Superior temporal gyrus (tissue), 1 donor: ENCODE measurements around the gene NXPE3.
"Not testable (repeated sequence)": the region's sequence is repeated elsewhere in the genome, so short reads cannot be mapped to it uniquely, and the experiment has no call there.

ENCODE experiments used
- DNase-seq: peaks from one replicate; pipeline ENCODE4 v3.0.0-alpha.2; 2016; ENCODE audit errors: extremely low spot score

The NXPE3 gene

DNA sequence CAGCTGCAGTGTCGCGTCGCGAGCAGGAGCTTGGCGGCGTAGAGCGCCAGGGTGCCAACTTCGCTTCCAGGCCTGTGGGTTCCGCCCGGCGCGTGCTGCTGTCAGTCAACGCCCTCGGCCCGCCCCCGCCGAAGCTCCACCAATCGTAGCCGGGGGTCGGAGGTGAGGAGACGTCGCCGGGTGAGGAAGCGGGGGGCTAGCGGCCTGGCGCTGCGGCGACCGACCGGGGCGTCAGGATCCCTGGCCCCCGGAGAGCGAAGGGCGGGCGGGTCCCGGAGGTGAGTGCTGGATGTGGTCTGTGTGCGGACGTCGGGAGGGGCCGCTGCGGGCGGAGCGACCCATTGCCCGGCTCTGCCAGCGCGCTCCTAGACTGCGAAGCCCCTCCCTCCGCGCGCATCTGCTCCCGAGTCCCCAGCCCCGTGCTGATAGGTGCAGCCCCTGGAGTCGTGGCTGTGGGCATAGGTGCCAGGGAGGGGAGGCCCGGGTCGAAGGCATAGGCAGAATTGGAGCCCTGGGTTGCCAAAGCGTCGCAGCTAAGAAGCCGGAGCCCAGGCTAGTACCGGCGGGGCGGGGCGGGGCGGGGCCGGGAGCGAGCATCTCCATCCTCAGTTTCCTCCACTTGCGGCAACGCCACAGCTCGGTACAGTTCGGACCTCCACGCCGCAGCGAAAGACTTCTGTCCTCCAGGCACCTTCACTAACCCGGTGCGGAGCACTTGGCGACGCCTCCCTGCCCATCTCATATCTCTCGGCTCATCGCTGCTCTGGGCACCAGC lies at the start of gene NXPE3:
Gene NXPE3, plus strand, starts transcription at position 165 of the 775 bp plus-strand sequence. CDS start 6,386 bp downstream, outside the sequence.
- peak; percentile 94 for DNase-seq

DNA sequence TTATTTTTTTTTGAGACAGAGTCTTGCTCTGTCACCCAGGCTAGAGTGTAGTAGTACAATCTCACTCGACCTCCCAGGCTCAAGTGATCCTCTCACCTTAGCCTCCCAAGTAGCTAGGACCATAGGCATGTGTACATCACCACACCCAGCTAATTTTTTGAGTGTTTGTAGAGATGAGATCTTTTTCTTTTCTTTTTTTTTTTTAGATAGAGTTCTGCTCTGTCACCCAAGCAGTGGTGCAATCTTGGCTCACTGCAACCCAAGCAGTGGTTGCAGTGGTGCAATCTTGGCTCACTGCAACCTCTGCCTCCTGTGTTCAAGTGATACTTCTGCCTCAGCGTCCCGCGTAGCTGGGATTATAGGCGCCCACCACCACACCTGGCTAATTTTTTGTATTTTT lies 49.4 kb upstream of the NXPE3 start:
- DNase-seq = no peak

DNA sequence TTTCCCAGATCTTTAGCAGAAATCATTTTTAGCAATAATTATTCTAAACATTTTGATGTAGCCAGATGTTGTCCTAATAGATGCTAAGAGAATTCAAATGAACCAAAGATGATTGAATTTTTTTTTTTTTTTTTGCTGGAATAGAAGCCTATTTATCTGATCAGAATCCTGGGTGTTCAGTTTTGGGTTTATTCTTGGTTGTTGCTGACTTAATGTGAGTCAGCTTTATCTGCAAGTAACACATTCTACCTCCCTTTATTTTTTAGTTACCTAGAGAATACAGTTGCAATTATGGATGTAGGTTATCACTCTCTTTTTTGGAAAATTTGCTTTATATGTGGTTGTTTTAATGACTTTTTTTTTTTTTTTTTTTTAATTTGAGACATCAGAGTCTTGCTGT lies 48.2 kb upstream of the NXPE3 start:
- DNase-seq = peak; percentile 35

- DNase-seq = peak; percentile 98
Measured at GRCh38 chr3:101732240-101732641, 46.8 kb upstream of the NXPE3 start.

DNA sequence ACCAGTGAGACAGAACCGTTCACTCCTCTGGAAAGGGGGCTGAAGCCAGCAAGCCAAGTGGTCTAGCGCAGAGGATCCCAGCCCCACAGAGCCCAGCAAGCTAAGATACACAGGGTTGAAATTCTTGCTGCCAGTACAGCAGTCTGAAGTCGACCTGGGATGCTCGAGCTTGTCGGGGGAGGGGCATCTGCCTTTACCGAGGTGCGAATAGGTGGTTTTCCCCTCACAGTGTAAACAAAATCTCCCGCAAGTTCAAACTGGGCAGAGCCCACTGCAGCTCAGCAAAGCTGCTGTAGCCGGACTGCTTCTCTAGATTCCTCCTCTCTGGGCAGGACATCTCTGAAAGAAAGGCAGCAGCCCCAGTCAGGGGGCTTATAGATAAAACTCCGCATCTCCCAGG lies 43.2 kb upstream of the NXPE3 start:
- no peak for DNase-seq

GRCh38 chr3:101741914-101742313 lies 37.1 kb upstream of the NXPE3 start:
- not testable (repeated sequence) for DNase-seq

GRCh38 chr3:101744811-101745210 lies 34.2 kb upstream of the NXPE3 start:
- DNase-seq = peak; percentile 9

GRCh38 chr3:101745934-101746333 lies 33.1 kb upstream of the NXPE3 start:
- not testable (repeated sequence) for DNase-seq

GRCh38 chr3:101753386-101754113 lies 25.5 kb upstream of the NXPE3 start:
- DNase-seq = not testable (repeated sequence)

DNA sequence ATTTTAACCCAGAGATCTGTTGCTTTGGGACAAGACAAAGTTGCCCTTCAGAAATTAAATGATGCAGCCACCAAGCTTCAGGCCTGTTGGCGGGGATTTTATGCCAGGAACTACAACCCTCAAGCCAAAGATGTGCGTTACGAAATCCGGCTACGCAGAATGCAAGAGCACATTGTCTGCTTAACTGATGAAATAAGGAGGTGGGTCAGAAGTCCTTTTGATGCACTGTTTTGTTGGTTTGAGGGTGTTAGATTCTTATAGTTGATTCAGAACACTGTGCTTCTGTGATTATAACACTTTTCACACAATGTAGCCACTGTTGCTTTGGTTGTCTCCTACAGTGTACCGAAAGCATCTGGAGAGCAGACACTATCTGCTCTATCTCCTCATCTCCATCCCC lies 20.8 kb upstream of the NXPE3 start:
- DNase-seq = peak; percentile 72

GRCh38 chr3:101762041-101762646 lies 16.9 kb upstream of the NXPE3 start:
- no peak for DNase-seq

DNA sequence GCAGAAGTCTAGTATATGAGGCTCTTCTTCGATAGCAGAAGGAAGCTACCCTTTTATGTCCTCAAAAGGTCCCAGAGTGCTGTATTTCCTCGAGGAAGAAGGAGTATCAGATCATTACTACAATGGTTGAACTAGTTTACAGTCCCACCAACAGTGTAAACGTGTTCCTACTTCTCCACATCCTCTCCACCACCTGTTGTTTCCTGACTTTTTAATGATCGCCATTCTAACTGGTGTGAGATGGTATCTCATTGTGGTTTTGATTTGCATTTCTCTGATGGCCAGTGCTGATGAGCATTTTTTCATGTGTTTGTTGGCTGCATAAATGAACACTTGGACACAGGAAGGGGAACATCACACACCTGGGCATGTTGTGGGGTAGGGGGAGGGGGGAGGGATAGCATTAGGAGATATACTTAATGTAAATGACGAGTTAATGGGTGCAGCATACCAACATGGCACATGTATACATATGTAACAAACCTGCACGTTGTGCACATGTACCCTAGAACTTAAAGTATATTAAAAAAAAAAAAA lies 1.2 kb upstream of the NXPE3 start:
- not testable (repeated sequence) for DNase-seq

DNA sequence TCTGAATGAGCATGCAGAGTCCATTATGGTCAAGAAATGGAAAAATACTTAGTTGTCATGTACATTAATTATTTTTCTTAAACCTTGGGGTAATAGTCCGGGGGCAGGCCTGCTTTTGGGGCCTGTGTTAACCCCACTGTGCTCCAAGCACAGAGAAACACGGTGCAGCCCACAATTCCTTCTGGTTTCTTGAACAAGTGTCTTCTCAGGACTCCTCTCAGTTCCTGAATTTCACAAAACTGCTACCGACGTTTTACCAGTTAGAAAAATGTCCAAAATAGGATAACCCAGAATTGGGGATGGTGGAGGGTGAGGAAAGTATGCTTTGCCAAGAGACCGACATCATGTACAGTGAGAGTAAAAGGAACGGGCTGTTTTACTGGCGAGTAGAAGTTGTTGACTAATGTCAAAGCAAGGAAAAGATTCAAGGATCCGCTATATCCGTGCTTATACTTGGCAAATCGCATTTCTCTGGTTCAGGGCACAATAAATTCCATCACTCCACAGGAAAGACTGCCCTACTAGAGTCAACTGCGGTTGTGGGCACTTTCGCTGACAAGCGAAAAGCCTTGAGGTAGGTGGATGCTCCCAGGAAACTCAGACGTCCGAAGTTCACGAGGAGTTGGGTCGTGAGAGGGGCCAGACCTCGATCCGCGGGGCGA lies 495 bp upstream of the NXPE3 start:
- DNase-seq = no peak

- no peak for DNase-seq
Measured at GRCh38 chr3:101779822-101780381, 891 bp downstream of the NXPE3 start.

DNA sequence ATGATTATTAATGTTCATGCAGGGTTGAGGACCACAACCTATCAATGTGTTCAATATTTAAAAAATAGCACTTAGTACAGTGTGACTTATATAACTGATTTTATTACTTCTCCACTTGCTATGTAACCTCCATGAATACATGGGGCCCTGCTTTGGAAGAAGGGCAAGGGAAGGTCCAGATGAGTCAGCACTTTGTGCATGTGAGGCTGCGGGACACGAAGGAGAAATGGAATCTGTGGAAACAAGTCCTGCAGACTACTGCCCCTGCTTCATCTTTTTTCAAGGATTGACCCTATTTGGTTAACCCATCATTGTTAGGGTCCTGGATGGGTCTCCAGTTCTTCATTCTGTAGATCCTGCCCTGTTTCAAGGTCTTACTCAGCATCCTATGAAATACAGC lies 1.6 kb downstream of the NXPE3 start:
- DNase-seq = peak; percentile 79

GRCh38 chr3:101781166-101781565 lies 2.2 kb downstream of the NXPE3 start:
- DNase-seq = no peak

DNA sequence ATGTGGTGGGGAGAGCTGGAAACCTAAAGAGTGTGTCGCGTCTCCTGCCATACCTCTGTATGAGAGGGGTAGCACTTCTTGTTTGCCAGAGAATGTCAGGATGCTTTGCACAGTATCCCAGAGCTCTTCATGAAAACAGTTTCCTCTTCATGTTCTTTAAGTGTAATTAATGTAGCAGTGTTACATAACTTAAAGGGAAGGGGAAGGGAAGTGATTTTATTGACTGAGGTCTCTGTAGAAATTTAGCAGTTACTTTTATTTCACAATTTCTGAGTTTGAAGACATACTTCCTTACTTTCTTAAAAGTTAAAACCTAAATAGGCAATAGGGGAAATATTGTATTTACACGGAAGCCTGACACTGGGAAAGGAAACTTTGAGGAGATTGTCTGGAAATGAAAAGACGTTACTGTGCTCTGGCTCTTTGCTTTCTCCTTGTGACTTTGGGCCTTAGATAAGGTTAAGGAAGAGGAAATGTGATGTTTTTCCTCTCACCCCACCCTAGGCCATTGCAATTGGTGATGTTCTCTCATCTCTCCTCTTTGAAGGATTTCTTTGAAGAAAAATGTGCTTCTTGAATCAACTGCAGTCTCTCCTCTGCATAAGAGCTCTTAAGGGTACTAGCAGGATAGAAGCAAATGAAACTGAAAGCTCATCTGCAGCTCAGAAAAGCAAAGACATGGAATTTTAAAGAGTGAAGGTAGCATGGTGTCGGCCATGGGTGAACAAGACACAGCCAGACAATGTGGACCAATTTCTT lies 6.0 kb downstream of the NXPE3 start:
- no peak for DNase-seq

DNA sequence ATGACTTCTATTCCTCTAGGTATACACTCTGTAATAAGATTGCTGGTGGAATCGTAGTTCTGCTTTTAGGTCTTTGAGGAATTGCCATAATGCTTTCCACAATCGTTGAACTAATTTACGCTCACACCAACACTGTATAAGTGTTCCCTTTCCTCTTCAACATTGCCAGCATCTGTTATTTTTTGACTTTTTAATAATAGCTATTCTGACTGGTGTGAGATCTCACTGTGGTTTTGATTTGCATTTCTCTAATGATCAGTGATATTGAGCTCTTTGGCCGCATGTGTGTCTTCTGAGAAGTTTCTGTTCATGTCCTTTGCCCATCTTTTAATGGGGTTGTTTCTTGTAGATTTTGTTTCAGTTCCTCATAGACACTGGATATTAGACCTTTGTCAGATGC lies 12.8 kb downstream of the NXPE3 start:
- no peak for DNase-seq

GRCh38 chr3:101796077-101796680 lies 17.2 kb downstream of the NXPE3 start:
- DNase-seq = no peak

DNA sequence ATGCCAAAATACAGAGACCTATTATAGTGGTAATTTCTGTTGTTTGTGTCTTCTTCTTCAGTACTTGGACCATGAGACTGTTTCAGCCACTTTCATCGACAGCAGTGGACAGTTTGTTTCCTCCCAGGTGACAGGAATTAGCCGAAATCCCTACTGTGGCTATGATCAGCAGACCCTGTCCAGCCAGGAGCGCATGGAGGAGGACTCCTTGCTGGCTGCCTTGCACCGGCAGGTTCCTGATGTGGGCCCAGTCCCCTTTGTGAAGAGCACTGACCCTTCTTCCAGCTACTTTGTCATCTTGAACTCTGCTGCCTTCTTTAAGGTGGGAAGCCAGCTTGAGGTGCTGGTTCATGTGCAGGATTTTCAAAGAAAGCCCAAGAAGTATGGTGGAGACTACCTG lies 22.2 kb downstream of the NXPE3 start:
- DNase-seq = no peak
